Measurements from ENCODE around the gene CROCC2.

The CROCC2 gene

GRCh38 chr2:241005569-241005968, 99.4 kb downstream of the CROCC2 start:
- DNase-seq = no peak

- no peak for DNase-seq
Measured at GRCh38 chr2:241006412-241006811, 100.3 kb downstream of the CROCC2 start.

- no peak for DNase-seq
Measured at GRCh38 chr2:241007111-241007510, 101.0 kb downstream of the CROCC2 start.

- no peak for DNase-seq
Measured at GRCh38 chr2:241007880-241008710, 102.0 kb downstream of the CROCC2 start.

GRCh38 chr2:241008711-241009121, 102.6 kb downstream of the CROCC2 start:
- DNase-seq = no peak

GRCh38 chr2:241009191-241009590, 103.1 kb downstream of the CROCC2 start:
- DNase-seq = no peak

- peak; percentile 6 to 37 for DNase-seq
Measured at GRCh38 chr2:241009601-241010530, 103.7 kb downstream of the CROCC2 start.

GRCh38 chr2:241010531-241011295, 104.6 kb downstream of the CROCC2 start:
- DNase-seq = no peak

- DNase-seq = no peak
Measured at GRCh38 chr2:241011296-241011600, 105.1 kb downstream of the CROCC2 start.

- DNase-seq = no peak
Measured at GRCh38 chr2:241011751-241012510, 105.8 kb downstream of the CROCC2 start.

- no peak for DNase-seq
Measured at GRCh38 chr2:241014224-241014623, 108.1 kb downstream of the CROCC2 start.

GRCh38 chr2:241014764-241015163, 108.6 kb downstream of the CROCC2 start:
- DNase-seq = no peak

- no peak for DNase-seq
Measured at GRCh38 chr2:241015439-241015838, 109.3 kb downstream of the CROCC2 start.

GRCh38 chr2:241017228-241017940, 111.2 kb downstream of the CROCC2 start:
- DNase-seq = no peak

- no peak for DNase-seq
Measured at GRCh38 chr2:241018051-241018891, 112.1 kb downstream of the CROCC2 start.

- no peak for DNase-seq
Measured at GRCh38 chr2:241019441-241020139, 113.5 kb downstream of the CROCC2 start.

- no peak for DNase-seq
Measured at GRCh38 chr2:241020201-241020600, 114.1 kb downstream of the CROCC2 start.

- DNase-seq = no peak
Measured at GRCh38 chr2:241020629-241021190, 114.6 kb downstream of the CROCC2 start.

GRCh38 chr2:241025639-241026038, 119.5 kb downstream of the CROCC2 start:
- DNase-seq = no peak

All from inflammatory macrophage treated with lipopolysaccharide for 1 hour (primary cell).